Tibial artery (tissue), 4 donors: ENCODE measurements around the gene CTIF.

ENCODE experiments used
- DNase-seq, 2 donors: peaks; one replicate each; pipeline ENCODE4 v3.0.0-alpha.2; 2019
- H3K27ac ChIP-seq, 2 donors: fragments of 200-600 bp; sonication (generic) in 1 of 2; 1 replicate in 1 of 2; 2 replicates in 1 of 2; pipeline ENCODE4 v1.5.1; 2018 to 2019; ENCODE audit warnings: mild to moderate bottlenecking in 1 of 2
- H3K27me3 ChIP-seq, 2 donors: fragments of 200-600 bp; sonication (generic) in 1 of 2; one replicate each; pipeline versions ENCODE4 v1.5.1 to v1.6.0; 2016 to 2019
- H3K36me3 ChIP-seq, 3 donors: fragments of 200-600 bp; sonication (generic) in 2 of 3; one replicate each; pipeline ENCODE4 v1.5.1; 2016 to 2019; ENCODE audit warnings: mild to moderate bottlenecking in 2 of 3
- H3K4me1 ChIP-seq, 4 donors: fragments of 200-600 bp; sonication (generic) in 2 of 4; 1 replicate in 3 of 4; 2 replicates in 1 of 4; pipeline ENCODE4 v1.5.1; 2016 to 2019
- H3K4me3 ChIP-seq, 2 donors: fragments of 200-600 bp; sonication (generic) in 1 of 2; 1 replicate in 1 of 2; 2 replicates in 1 of 2; pipeline ENCODE4 v1.5.1; 2018 to 2019; ENCODE audit warnings: mild to moderate bottlenecking in 2 of 2
- H3K9me3 ChIP-seq, 3 donors: fragments of 200-600 bp; sonication (generic) in 1 of 3; one replicate each; pipeline ENCODE4 v1.5.1; 2016 to 2019
- intact Hi-C: fragments of 100-400 bp; cut with DNase I; formaldehyde crosslinking; loops from one replicate; pipeline ENCODE4 v1.15.0; 2023; ENCODE audit warnings: low total_unique reads
- TF ChIP-seq, protein P1 (sequence below), 2 experiments: fragments of 200-600 bp in 1 of 2; fragments of 450-650 bp in 1 of 2; IDR thresholded peaks; one replicate each; pipeline ENCODE4 v1.5.1; 2017 to 2019; ENCODE audit warnings: antibody characterized with exemption in 2 of 2, mild to moderate bottlenecking in 1 of 2, moderate library complexity in 1 of 2

CTIF gene

GRCh38 chr18:48617844-48618497 lies 79.1 kb downstream of the CTIF start:
- H3K4me1 ChIP-seq, result peaks cover 0 to 59% (median 51%) of the 10 kb centered on the region in 4 donors
- H3K36me3 ChIP-seq, result peaks cover 0 to 22% (median 17%) of the 10 kb centered on the region in 3 donors
- H3K27me3 ChIP-seq, result no peaks in the 10 kb centered on the region
- intact Hi-C loops, result loop anchor here (10.0 kb wide), 1 partner anchor 47 kb away; no protein-coding TSS in a partner anchor
- peak overlapping the region; percentile 38 to 46 for H3K27ac ChIP-seq
- no peaks in the 10 kb centered on the region for H3K9me3 ChIP-seq
- H3K4me3 ChIP-seq, result no peak overlapping the region
- TF ChIP-seq, protein P1, sequence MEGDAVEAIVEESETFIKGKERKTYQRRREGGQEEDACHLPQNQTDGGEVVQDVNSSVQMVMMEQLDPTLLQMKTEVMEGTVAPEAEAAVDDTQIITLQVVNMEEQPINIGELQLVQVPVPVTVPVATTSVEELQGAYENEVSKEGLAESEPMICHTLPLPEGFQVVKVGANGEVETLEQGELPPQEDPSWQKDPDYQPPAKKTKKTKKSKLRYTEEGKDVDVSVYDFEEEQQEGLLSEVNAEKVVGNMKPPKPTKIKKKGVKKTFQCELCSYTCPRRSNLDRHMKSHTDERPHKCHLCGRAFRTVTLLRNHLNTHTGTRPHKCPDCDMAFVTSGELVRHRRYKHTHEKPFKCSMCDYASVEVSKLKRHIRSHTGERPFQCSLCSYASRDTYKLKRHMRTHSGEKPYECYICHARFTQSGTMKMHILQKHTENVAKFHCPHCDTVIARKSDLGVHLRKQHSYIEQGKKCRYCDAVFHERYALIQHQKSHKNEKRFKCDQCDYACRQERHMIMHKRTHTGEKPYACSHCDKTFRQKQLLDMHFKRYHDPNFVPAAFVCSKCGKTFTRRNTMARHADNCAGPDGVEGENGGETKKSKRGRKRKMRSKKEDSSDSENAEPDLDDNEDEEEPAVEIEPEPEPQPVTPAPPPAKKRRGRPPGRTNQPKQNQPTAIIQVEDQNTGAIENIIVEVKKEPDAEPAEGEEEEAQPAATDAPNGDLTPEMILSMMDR (IDR thresholded peaks at IDR 0.05), result no peak
- no peak for DNase-seq

GRCh38 chr18:48619016-48619415 lies 80.2 kb downstream of the CTIF start:
- Histone ChIP-seq H3K4me3 (no peak overlapping the region), H3K27me3 (no peaks in the 10 kb centered on the region), H3K4me1 (peaks cover 0 to 59% (median 50%) of the 10 kb centered on the region in 4 donors), H3K36me3 (peaks cover 0 to 22% (median 17%) of the 10 kb centered on the region in 3 donors), H3K9me3 (no peaks in the 10 kb centered on the region), H3K27ac (no peak overlapping the region)
- DNase-seq, result no peak
- TF ChIP-seq, protein P1 (IDR thresholded peaks at IDR 0.05), result no peak
- intact Hi-C loops, result loop anchor here (10.0 kb wide), 1 partner anchor 46 kb away; no protein-coding TSS in a partner anchor

- intact Hi-C loops, result loop anchor here (10.0 kb wide), 1 partner anchor 45 kb away; no protein-coding TSS in a partner anchor
- Histone ChIP-seq H3K4me3 (no peak overlapping the region), H3K36me3 (peaks cover 0 to 22% (median 17%) of the 10 kb centered on the region in 3 donors), H3K27me3 (no peaks in the 10 kb centered on the region), H3K27ac (no peak overlapping the region), H3K4me1 (peaks cover 0 to 61% (median 48%) of the 10 kb centered on the region in 4 donors), H3K9me3 (no peaks in the 10 kb centered on the region)
- DNase-seq, result no peak
- TF ChIP-seq, protein P1 (IDR thresholded peaks at IDR 0.05), result no peak
Measured at GRCh38 chr18:48619501-48619900, 80.7 kb downstream of the CTIF start.

GRCh38 chr18:48620071-48620470 lies 81.2 kb downstream of the CTIF start:
- Histone ChIP-seq H3K4me1 (peaks cover 0 to 62% (median 48%) of the 10 kb centered on the region in 4 donors), H3K27me3 (no peaks in the 10 kb centered on the region), H3K36me3 (peaks cover 0 to 22% (median 17%) of the 10 kb centered on the region in 3 donors), H3K27ac (peak overlapping the region in 1 of 2 donors; percentile 13), H3K9me3 (no peaks in the 10 kb centered on the region), H3K4me3 (no peak overlapping the region)
- TF ChIP-seq, protein P1 (IDR thresholded peaks at IDR 0.05), result no peak
- intact Hi-C loops, result loop anchor here (1.0 kb wide), 1 partner anchor 25 kb away; no protein-coding TSS in a partner anchor
- DNase-seq, result no peak

DNA sequence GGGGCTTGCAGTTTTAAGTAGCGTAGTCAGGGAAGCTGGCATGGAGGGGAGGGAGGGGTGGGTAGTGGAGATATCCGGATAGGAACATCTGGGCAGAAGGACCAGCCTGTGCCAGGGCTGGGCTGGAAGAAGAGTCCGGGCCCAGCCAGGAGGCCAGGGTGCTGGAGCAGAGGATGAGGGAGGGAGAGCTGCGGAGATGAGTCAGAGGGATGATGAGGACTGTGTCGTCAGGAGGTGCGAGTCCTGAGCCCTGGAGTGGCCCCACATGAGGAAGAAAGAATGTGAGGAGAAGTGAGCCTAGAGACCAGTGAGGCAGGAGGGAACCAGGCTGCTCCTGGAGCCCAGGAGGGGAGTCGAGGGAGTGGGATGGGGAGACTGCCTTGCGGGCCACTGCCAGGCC lies 82.4 kb downstream of the CTIF start:
- peak overlapping the region; percentile 69 to 78 for H3K27ac ChIP-seq
- TF ChIP-seq, protein P1 (IDR thresholded peaks at IDR 0.05), result no peak
- H3K27me3 ChIP-seq, result no peaks in the 10 kb centered on the region
- H3K9me3 ChIP-seq, result no peaks in the 10 kb centered on the region
- peaks cover 0 to 57% (median 43%) of the 10 kb centered on the region in 4 donors for H3K4me1 ChIP-seq
- H3K36me3 ChIP-seq, result peaks cover 0 to 25% (median 17%) of the 10 kb centered on the region in 3 donors
- DNase-seq, result no peak
- H3K4me3 ChIP-seq, result no peak overlapping the region
- intact Hi-C loops, result no loop called here
